HG02623 (cell line): Measurements from ENCODE around the gene KIAA1217.

Source experiments
- ATAC-seq: cut with Tn5 transposase; IDR thresholded peaks from one replicate; pipeline ENCODE4 v1.9.1; 2021; ENCODE audit warnings: moderate library complexity; ENCODE audit not compliant: unreplicated experiment

Gene KIAA1217

GRCh38 chr10:24360282-24361127, 151.6 kb downstream of the KIAA1217 start:
- peak; percentile 68 for ATAC-seq

GRCh38 chr10:24363070-24363469, 154.1 kb downstream of the KIAA1217 start:
- no peak for ATAC-seq

GRCh38 chr10:24367688-24368087, 158.8 kb downstream of the KIAA1217 start:
- no peak for ATAC-seq

- no peak for ATAC-seq
These were observed 161.9 kb downstream of the KIAA1217 start for GRCh38 chr10:24370877-24371276.

GRCh38 chr10:24371396-24371795, 162.5 kb downstream of the KIAA1217 start:
- ATAC-seq: no peak

- ATAC-seq: no peak
These were observed 165.4 kb downstream of the KIAA1217 start for GRCh38 chr10:24374134-24374915.

GRCh38 chr10:24375510-24375909, 166.6 kb downstream of the KIAA1217 start:
- ATAC-seq: no peak

GRCh38 chr10:24376731-24377130, 167.8 kb downstream of the KIAA1217 start:
- no peak for ATAC-seq

GRCh38 chr10:24378126-24378920, 169.4 kb downstream of the KIAA1217 start:
- no peak for ATAC-seq

- ATAC-seq: no peak
These were observed 172.5 kb downstream of the KIAA1217 start for GRCh38 chr10:24381235-24382010.

- no peak for ATAC-seq
These were observed 173.1 kb downstream of the KIAA1217 start for GRCh38 chr10:24382045-24382444.

GRCh38 chr10:24382596-24382978, 173.6 kb downstream of the KIAA1217 start:
- no peak for ATAC-seq

GRCh38 chr10:24382979-24383663, 174.2 kb downstream of the KIAA1217 start:
- ATAC-seq: peak; percentile 61

GRCh38 chr10:24383681-24384106, 174.8 kb downstream of the KIAA1217 start:
- peak; percentile 79 for ATAC-seq

- no peak for ATAC-seq
These were observed 176.0 kb downstream of the KIAA1217 start for GRCh38 chr10:24384954-24385353.

- ATAC-seq: no peak
These were observed 176.8 kb downstream of the KIAA1217 start for GRCh38 chr10:24385776-24386175.

GRCh38 chr10:24390146-24390700, 181.3 kb downstream of the KIAA1217 start:
- no peak for ATAC-seq

- no peak for ATAC-seq
These were observed 181.8 kb downstream of the KIAA1217 start for GRCh38 chr10:24390746-24391145.

- no peak for ATAC-seq
These were observed 184.3 kb downstream of the KIAA1217 start for GRCh38 chr10:24393201-24393600.
